T-helper 1 cell treated with Interleukin-12 subunit alpha and Interleukin-12 subunit beta and Interleukin-4 antibody, amounts not matched to agents 30 ng/mL and 1 ng/mL, for 36 hours (primary cell): ENCODE data around the gene LRRC8E. TPM values are rescaled to one million over a fixed set of nuclear protein-coding genes. Genes with fewer than 3 reads are reported as not detected.

Experiments used
- intact Hi-C: fragments of 100-400 bp; cut with micrococcal nuclease; formaldehyde crosslinking; loops from one replicate; pipeline ENCODE4 v1.15.1; 2024
- total RNA-seq: library from RNA; stranded (reverse); gene quantifications from 2 replicates; pipeline ENCODE4 v1.2.3, GENCODE V29; 2022

The LRRC8E gene
- total RNA-seq, 1 donor from 2014 or later = not detected

DNA sequence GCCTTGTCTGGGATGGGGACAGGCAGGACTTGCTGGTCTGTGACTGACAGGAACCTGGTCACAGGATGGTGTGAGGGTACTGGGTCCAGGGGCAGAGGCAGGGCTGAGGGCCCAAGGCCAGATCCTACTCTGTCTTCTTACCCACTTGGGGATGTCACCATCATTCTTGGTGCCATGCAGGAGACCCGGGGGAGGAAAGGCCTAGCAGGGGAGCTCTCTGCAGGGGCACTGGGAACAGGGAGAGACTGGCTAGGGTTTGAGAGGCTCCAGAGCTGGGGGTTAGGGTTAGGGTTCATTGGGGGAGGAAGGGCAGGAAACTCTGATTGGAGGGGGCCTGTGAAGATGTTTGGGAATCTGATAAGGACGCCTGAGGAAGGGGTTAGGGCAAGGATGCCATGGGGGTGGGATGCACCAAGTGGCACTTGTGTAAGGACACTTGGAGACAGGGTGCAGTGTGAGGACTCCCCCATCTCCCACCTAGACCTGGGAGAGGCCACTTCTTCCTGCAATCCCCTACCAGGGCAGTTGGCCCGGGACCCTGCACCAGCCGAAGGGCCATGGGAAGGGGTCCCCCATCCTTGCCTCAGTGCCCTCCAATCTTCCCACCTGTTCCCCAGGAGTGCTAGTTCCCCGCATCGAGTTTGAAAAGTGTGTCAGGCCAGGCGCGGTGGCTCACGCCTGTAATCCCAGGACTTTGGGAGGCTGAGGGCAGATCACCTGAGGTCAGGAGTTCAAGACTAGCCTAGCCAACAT lies 21.0 kb upstream of the LRRC8E start:
- intact Hi-C loops = no loop called here

DNA sequence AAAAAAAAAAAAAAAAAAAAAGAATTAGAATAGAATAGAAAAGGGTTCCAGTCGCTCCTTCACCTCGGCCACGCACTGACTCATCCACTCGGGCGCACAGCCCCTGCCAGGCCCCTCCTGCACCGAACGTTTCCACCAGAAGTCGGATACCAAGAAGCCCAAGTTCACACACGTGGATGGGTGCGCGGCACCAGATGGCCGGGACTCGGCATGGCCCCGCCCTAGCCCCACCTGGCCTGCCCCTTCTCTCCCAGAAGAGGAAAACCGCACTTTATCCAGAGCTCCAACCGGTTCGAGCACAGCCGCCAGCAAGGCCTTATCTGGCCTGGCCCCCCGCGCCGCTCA lies 20.0 kb upstream of the LRRC8E start:
- intact Hi-C loops = loop anchor here (2.0 kb wide), 2 partner anchors 187 to 669 kb away; partner anchors contain the start of gene TRAPPC5

DNA sequence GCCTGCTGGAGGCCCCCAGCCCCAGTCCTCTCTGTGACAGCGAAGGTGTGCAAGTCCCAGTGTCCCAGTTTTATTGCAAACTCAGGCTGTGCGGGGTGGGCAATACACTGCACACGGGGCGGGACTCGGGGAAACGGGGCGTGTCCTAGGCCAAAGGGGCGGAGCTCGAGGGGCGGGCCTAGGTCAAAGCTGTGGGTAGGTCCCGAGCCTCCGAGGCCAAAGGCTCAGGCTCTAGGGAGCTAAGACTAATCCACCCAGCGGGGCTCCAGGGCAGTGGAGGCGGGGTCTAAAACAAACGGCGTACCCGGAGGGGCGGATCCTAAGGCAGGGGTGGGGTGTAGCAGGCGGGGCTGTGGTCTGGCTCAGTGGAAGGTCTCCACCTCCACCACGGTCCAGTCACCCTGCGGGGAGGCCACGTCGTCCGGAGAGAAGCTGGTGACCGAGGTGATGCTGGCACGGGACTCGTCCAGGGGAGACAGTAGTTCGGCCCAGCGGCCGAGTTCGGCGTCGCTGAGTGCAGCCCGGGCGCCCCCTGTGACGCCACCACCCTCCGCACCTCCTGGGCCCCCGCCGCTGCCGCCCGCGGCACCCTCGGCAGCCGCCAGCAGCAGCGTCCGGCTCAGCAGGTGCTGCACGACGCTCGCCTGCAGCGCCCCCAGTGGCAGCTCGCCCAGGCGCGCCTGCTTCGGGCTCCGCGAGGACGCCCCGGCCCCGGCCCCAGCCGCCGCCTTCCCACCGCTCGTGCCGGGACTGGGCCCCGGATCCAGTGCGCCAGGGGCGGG lies 19.4 kb upstream of the LRRC8E start:
- intact Hi-C loops = loop anchor here (1.0 to 2.0 kb wide), 8 partner anchors 16 to 670 kb away; partner anchors contain the start of genes MAP2K7, RAB11B, SNAPC2 and TRAPPC5

DNA sequence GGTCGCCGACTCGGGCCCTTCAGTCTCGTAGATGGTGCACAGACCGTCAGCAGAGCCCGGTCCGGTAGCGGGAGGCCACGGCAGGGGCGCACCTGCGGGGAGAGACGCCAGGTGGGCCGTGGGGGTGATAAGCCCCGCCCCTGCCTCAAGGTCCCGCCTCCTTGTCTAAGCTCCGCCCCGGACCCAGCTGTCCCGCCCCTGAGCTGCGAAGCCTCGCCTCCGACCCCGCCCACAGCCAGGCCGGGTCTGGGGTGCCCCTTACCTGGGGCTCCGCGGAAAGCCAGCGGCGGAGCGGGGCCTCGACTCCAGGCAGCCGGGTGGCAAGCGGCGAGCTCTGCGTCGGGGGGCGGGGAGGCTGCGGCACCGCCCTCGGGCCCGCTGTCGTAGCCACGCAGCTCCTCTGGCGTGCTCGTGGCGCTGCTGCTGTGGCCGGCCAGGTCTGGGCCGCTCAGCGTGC lies 18.8 kb upstream of the LRRC8E start:
- intact Hi-C loops = loop anchor here (1.0 to 2.0 kb wide), 8 partner anchors 16 to 671 kb away; partner anchors contain the start of genes MAP2K7, RAB11B, SNAPC2 and TRAPPC5

DNA sequence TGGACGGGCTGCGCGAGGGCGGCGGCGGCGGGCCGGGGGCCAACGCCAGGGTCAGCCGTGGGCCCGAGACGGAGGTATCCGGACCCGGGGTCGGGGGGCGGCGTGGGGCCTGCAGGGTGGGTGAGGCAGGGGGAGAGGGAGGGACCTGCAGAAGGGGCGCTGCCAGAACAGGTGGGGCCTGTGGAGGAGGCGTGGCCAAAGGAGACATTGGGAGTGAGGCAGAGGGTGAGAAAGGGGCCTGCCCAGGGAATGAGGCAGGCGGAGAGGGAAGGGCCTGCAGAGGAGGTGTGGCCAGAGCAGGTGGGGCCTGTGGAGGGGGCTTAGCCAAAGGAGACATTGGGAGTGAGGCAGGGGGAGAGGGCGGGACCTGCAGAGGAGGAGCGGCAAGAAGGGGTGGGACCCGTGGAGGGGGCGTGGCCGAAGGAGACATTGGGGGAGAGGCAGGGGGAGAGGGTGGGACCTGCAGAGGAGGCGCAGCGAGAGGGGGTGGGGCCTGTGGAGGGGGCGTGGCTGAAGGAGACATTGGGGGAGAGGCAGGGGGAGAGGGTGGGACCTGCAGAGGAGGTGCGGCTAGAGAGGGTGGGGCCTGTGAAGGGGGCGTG lies 18.3 kb upstream of the LRRC8E start:
- intact Hi-C loops = loop anchor here (1.0 to 2.0 kb wide), 8 partner anchors 17 to 671 kb away; partner anchors contain the start of genes MAP2K7, RAB11B, SNAPC2 and TRAPPC5

DNA sequence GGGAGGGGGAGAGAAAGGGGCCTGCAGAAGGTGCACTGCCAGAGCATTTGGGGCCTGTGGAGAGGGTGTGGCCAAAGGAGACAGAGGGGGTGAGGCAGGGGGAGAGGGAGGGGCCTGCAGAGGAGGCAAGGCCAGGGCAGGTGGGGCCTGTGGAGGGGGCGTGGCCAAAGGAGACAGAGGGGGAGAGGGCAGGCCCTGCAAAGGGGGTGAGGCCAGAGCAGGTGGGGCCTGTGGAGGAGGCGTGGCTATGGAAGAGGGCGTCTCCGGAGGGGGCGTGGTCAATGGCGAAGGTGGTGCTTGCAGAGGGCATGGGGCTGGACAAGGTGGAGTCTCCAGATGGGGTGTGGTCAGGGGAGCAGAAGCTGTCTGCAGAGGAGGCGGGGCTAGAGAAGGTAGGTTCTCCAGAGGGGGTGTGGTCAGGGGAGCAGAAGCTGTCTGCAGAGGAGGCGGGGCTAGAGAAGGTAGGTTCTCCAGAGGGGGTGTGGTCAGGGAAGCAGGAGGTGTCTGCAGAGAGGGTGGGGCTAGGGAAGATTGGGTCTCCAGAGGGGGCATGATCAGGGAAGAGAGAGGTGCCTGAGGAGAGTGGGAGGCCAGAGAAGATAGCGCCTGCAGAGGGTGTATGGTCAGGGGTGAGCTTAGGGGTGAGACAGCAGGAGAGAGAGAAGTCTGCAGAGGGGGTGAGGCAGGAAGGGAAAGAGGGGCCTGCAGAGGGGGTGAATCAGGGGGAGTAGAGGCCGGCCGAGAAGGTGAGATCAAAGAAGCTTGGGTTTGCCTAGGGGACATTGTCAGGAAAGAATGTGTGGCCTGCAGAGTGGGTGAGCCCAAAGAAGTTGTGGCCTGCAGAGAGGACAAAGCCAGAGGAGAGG lies 17.5 kb upstream of the LRRC8E start:
- intact Hi-C loops = loop anchor here (1.0 kb wide), 1 partner anchor 9 kb away; no protein-coding TSS in a partner anchor

DNA sequence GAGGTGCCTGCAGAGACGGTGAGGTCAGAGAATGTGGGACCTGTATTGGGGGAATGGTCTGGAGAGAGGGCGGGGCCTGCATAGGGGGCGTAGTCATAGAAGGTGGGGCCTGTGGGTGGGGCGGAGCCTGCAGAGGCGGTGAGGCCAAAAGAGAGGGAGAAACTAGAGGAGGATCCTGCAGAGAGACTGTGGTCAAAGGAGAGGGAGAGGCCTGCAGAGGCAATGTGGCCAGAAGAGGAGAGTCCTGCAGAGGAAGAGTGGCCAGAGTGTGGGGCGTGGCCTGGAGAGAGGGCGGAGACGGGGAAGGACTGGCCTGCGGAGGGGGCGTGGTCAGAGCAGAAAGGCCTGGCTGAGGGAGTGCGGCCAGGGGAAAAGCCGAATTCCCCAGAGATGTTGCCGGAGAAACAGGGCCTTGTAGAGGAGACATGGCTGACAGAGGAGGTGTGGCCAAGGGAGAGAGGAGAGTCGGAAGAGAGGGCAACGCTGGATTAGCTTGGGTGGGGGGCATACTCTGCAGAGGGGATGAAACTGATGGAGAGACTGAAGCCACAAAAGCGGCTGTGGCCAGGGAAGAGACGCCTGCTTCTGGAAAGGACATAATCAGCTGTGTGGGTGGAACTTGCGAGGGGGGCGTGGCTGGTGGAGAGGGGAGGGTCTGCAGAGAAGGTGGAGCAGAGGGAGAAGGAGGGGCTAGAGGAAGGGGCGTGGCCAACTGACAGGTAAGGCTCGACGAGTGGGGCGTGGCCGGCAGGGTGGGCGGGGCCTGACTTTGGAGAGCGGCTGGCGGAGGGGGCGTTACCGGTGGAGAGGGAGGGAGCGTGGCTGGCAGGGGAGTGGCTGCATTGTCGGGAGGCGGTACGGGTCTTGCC lies 16.6 kb upstream of the LRRC8E start:
- intact Hi-C loops = loop anchor here (1.0 kb wide), 1 partner anchor 9 kb away; no protein-coding TSS in a partner anchor

DNA sequence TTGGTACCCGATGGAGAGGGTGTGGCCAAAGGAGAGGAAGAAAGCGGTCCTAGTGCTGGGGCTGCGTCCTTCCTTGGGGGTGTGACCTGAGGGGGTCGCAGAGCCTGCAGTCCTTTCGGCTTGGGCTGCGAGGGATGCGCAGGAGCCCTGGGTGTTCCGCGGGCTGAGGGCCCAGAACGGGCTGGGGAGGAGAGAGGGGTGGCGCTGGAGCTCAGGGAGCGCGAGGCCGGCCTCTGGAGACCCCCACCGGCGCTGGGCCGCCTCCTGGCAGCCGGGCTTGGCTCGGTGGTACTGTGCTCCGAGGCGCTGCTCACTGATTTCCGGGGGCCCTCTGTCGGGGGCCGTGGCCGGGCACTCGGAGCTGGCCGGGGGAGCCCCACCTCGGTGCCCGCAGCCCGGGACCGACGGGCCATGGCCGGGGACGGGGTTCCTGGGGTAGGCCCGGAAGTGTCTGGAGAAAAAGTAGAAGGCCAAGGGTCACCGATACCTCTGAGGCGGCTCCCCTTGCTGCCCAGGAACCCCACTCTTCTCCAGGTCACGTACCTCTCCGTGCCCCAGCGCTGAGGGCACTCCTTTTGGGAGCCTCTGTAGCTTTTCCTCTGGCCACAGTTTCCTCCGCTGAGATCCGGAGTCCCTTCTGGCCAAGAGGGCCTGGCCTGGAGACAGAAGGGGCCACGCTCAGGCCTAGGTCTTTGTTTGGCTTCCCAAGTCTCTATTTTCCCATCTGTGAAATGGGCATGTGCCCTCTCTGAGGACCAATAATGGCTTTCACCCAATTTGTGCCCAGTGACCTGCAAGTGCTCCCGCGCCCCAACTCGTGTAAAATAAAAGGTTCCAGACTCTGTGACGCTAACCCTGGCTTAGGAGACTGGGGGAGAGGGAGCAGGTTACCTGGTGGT lies 15.8 kb upstream of the LRRC8E start:
- intact Hi-C loops = no loop called here

DNA sequence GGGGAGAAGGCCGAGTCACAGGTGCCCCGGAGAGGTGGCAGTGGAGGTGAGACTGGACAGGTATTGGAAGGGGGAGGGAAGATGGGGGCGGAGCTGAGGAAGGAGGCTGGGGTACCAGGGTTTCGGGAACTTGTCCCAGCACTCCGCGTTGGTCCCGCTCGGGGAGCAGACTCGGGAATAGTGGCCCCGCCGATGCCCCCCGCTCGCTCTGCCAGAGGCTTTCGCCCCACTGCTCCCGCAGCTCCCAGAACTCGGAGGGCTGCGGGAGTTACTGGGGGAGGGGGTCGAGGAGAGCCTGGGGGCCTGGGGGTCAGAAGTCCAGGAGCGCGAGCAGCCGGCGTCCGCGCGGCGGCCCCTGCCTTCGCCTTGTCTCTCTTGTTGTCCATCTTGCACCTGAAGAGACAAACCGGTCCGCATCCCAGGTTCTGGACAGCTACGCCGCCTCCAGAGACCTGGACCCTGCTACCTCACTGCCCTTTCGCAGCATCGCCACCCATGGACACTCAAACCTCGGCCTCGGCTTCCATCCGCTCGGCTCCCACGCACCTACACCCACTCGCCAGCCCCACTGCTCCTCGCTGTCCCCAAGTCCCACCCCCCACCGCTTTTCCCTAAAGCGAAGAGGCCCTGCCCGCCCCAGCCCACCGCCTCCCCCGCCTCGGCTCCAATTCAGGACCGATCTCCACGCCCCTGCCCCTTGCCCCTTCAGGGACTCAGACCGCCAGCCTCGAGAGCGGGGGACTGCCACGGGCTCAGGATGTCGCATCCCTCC lies 14.8 kb upstream of the LRRC8E start:
- intact Hi-C loops = no loop called here

DNA sequence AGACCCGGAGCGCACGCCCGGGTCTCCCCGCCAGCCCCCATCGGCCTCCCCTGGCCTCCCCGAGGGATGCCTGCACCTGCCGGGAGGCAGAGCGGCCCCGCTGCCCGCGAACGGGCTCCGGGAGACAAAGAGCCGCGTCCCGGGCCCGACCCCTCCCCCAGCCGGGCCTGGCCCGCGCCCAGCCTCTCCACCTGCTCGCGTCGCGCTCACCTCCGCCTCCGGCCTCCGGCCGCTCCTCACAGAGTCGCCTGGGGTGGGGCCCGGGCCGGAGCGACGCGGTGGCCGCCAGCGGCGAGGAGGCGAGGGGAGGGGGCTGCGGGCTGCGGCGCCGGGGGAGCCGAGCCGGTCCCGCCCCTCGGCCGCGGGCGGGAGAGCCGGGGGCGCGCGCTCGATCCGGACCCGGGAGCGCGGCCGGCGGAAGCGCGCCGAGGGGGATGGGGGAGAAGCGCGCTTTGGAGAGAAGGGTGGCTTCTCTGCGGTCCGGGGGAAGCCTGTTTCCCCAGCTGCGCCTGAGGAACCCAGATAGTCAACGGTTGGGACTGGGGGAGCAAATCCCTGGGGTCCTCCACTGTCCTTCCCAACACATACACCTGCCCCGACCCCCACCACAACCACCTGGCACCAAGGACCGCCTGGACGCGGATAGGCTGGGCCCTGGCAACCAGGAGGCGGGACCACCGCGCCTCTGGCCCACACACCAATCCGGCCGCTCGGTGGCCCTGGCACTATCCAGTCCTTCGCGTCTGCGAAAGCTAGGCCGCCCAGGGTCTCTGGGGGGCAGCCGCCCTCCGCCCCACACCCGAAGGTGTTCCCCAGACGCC lies 14.0 kb upstream of the LRRC8E start, which contains the start of gene PRR36:
Gene PRR36, minus strand, starts transcription at position 315 of the 821 bp plus-strand sequence. CDS start 701 bp downstream, outside the sequence.
- intact Hi-C loops = no loop called here

DNA sequence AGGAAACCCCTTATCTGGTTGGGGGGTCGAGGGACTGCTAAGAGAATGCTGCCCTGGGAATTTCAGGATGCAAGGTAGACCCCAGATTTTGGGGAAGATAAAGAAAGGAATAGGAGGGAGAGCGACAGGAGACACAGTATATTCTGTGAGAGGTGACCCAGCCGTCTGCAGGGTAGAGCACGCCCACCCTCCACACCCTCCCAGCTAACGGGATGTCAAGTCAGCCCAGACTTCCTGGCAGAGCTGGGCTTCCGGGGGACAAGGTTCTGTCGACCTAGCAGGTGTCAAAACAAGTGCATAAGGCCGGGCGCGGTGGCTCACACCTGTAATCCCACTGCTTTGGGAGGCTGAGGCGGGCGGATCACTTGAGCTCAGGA lies 13.4 kb upstream of the LRRC8E start:
- intact Hi-C loops = no loop called here

DNA sequence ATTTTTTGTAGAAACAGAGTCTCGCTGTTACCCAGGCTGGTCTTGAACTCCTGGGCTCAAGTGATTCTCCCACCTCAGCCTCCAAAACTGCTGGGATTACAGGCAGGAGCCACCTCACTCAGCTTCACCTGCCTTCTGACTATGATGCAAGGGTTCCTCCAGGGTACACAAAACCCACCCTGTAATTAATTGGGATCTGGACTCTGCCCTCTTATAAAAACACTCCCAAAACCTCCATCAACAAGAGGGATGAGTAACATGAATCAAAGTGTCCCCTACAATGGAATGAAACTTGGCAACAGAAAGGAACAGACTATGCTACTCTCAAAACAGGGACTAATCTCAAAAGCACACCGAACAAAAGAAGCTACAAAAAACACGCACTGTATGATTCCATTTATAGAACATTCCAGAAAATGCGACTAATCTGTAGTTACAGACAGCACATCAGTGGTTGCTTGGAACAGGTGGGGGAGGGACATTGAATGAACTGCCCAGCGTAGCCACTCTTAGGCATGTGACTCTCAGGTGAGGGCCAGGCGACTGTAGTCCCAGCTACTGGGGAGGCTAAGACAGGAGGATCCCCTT lies 11.0 kb upstream of the LRRC8E start:
- intact Hi-C loops = no loop called here

DNA sequence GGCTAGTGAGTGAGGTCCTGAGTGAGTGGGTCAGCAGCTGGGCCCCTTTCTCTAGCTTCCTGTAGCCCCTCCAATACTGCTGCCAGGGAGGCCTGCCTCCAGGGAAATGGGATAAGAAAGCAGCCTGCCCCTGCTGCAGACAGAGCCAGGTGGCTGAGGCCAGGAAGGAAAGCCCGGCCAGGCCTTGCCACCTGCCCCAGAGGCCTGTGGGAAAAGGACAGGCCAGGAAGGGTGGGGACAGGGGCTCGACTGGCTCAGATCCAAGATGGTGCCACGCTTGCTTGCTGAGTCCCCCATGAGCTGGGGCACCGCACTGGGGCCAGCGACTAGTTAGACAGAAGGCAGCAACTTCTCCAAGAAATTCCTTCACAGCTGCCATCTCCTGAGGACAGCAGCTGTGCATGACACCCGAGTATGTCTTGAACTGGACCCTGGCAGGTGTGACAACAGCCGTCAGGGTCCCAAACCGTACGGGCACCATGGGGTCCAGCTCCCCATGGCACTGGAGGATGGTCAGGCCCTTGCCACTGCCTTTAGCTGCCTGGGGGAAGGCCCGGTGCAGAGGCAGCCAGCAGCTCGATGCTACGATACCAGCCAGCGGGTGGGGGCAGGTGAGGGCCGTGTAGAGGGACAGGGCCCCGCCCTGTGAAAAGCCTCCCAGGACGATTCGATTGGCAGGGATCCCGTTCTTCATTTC lies 9.1 kb upstream of the LRRC8E start:
- intact Hi-C loops = no loop called here

DNA sequence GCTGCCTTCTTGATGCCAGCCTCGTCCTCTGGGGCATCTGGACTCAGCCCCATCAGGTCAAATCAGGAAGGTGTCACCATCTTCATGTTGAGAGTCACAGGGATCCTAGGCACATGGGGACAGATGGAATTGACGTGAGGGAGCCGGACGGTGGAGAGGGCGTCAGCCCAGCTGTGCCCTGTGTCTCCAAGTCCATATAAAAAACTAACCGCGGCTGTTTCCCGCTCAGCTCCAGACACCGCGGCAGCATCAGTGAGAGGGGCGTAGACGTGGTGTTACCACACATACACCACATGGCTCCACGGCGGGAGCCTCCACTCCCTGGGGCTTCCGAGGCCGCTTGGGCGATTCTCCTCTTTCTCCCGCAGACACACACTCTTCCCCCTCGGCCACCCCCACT lies 8.5 kb upstream of the LRRC8E start:
- intact Hi-C loops = no loop called here

DNA sequence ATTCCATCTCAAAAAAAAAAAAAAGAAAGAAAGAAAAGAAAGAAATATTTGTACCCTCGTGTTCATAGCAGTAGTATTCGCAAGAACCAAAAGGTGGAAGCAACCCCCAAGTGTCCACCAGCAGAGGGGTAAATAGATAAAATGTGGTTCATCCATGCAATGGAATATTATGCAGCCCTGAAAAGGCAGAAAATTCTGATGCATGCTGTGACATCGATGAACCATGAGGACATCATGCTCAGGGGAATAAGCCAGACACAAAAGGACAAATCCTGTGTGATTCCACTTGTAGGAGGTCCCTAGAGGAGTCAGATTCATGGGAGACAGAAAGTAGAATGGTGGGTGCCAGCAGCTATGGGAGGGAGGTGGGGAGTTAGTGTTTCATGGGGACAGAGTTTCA lies 6.4 kb upstream of the LRRC8E start:
- intact Hi-C loops = no loop called here

DNA sequence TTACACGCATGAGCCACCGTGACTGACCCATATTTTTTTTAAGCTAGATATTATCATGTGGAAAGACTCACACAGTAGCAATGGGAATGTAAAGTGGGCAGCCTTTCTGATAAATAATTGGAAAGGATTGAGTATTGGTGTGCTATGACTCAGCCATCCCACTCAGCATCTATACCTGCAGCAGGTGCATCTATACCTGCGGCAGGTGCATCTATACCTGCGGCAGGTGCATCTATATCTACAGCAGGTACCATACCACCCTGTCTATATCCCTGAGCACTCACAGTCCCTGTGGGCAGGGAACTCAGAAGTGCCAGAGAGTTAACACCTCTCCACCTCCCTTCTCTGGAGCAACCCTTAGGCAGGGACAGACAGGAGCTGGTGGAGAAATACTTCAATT lies 5.2 kb upstream of the LRRC8E start:
- intact Hi-C loops = no loop called here
